GM18858 (cell line): ENCODE data around the gene PLA2G15.

Source experiments
- ATAC-seq: cut with Tn5 transposase; IDR thresholded peaks from one replicate; pipeline ENCODE4 v1.9.1; 2021; ENCODE audit not compliant: unreplicated experiment

The PLA2G15 gene

GRCh38 chr16:68231384-68232136 is 13.6 kb upstream of the PLA2G15 start:
- ATAC-seq, result no peak

DNA sequence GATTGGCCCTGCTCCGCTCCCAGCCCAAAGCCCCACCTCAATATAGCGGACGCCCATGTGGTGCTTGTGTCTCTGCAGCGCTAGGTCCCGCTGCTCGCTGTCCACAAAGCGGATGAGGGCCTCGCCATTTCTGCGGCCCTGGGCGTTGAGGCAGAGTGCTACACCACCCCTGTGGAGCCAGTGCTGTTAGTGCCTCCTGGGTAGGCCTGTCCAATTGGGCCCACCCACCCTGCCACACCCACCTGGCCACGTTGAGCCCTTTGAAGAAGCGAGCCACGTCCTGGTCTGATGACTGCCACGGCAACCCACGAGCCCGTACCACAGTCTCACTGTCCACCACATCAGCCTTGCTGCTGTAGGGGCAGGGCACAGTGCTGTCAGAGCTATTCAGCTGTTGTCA is 12.8 kb upstream of the PLA2G15 start:
- ATAC-seq, result no peak

DNA sequence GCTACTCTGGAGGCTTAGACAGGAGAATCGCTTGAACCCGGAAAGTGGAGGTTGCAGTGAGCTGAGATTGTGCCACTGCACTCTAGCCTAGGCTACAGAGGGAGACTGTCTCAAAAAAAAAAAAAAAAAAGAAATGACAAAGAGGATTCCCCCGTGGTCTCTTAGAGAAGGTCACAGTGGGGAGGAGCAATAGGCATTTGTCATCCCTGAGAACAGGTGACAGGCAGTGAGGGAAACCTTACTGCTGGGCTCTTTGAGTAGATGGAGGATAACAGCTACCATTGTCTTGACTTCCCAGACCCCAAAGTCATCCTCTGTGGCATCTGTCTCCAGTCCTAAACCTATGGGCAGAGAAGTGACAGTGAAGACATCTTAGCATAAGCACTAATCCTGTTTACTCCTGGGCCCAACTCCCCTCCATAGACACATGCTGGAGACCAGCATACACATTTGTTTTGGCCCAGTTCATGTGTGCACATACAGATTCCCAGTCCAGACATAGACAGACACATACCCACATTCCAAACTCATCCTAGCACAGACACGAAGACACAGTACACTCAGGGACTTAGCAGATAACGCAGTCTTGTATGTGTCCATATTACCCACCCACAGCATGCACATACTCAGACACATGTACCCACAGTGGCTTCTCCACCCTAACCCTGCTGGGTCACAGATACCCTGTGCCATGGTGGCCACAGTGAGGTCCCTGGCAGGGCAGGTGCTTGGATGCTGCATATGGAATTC is 11.9 kb upstream of the PLA2G15 start:
- no peak for ATAC-seq

GRCh38 chr16:68233835-68234187 is 11.4 kb upstream of the PLA2G15 start:
- no peak for ATAC-seq

DNA sequence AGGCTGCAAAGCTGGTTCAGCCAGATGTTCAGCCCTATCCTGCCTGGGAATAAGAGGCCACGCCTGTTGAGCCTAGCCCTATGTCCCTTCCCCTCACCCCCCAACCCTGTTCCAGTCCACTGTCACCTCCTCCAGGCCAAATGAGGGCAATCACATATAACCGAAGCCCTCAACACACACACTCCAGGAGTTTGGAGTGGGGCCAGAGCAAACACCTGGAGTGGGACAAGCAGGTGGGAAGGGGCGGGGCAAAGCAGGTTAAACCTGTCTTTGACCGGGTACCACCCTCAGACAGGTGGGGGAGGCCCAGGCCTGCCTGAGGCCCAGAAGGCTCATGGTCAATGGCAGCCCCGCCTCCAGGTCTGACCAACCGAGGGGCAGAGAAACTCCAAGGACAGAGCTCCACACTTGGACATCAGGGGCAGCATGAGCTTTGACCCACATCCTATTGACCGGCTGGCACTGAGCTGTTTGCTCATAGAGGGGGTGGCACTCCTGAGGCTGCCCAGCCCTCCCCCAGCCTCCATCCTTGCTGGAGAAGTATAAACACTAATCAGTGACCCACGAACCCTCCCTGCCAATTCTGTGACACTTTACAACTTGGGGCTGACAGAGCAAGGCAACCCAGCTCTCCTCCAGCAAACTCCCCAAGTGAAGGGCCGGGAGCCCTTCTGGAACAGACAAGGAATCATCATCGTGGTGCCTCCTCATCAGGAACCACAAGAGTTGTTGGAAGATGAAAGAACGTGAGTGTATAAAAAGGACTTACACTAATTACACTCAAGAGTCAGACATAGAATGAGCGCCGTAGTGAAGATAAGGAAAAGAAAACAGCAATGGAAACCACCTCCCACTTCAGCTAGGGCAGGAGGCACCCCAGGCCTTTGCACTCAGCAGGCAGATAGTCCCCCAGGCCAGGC is 10.7 kb upstream of the PLA2G15 start:
- no peak for ATAC-seq

DNA sequence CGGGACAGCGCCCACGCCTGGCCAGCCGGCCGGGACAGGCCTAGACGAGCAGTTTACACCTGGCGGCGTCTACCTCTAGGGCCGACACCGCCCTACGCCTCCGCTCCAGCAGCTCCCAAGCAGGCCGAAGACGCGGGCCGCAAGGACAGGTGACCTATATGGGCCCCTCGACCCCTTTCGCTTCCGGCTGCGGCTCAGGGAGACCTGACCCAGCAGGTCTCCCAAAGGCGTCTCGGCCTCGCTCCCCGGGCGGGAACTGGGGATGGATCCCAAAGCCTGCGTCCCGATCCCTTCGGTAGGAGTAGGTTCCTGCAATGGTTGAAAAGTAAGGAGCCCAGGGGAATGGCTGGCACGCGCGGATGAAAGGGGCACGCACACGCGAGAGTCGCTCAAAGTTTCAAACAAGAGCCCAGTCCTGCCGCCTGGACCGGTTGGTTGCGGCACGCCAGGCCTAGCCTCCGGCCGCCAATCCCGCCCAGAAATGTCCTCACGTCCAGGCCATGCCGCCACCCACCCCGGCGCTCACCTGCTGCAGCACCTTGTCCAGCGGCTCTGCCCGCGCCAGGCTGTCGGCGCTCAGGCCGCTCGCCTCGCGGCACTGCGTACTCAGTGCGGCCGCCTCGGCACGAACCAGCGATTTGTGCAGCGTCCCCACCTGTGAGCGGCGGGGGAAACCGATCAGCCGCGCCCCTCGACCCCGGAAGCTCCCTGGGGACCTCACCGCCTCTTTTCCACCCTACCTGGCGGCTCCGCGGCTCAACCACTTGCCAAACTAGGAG is 9.9 kb upstream of the PLA2G15 start:
- ATAC-seq, result no peak

GRCh38 chr16:68235887-68236136 is 9.4 kb upstream of the PLA2G15 start, which contains the start of gene ESRP2:
Gene ESRP2 (minus strand): TSS chr16:68236127. CDS start chr16:68236045, 82 bp downstream.
- ATAC-seq, result no peak

- no peak for ATAC-seq
Measured at GRCh38 chr16:68236137-68236825, 8.9 kb upstream of the PLA2G15 start.

- no peak for ATAC-seq
Measured at GRCh38 chr16:68236826-68237242, 8.3 kb upstream of the PLA2G15 start.

GRCh38 chr16:68237243-68238028 is 7.7 kb upstream of the PLA2G15 start:
- no peak for ATAC-seq

- no peak for ATAC-seq
Measured at GRCh38 chr16:68238029-68238345, 7.2 kb upstream of the PLA2G15 start.

DNA sequence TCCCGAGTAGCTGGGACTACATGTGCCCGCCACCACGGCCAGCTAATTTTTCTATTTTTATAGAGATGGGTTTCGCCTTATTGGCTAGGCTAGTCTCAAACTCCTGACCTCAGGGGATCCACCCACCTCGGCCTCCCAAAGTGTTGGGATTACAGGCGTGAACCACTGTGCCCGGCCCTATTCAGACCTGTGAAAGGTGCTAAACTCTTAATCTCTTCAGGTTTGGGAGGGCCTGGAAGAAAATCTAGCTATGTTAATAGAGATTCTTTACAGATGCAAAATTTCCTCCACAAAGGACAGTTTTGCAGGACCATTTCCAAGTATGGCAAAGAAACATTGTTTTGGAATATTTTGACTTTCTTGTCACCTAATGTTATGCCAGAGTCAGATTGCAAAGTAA is 3.1 kb upstream of the PLA2G15 start:
- ATAC-seq, result no peak

GRCh38 chr16:68242926-68243858 is 2.0 kb upstream of the PLA2G15 start:
- no peak for ATAC-seq

DNA sequence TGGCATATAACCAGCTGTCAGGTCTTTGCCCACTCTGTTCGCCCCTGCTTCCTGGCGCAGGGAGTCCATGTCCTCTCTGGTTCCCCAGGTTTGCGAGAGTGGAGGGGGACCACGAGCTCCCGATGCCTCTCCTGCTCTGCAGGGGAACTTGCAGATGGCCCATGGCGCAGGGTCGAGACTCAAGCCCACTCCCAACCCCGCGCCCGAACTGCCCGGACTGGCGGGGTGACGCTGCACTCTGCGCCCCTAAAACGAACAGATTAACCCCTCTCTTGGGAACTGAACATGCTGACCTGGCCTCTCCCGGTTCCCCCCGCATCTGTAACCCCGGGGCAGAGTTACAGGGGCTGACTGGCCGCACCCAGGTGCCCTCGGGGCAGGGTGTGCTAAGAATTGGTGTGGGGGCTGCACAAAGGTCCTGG is 681 bp upstream of the PLA2G15 start:
- no peak for ATAC-seq

DNA sequence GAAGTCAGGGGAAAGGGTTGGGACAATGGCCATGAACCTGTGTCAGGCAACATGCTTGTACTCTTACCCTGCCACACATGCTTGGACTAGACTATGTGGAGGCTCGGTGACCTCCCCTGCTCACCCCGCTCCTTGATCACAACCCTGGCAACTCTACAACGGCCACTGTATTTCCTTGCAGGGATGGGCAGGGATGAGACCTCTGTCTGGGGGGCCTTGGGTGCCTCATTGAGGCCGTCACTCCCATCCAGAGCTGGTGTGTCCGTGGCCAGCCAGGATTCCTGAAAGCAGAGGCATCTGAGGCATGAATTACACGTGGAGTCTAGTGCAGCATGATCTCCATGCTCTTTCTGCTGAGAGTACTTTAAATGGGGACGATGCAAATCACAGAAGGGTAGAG is 948 bp downstream of the PLA2G15 start:
- no peak for ATAC-seq

DNA sequence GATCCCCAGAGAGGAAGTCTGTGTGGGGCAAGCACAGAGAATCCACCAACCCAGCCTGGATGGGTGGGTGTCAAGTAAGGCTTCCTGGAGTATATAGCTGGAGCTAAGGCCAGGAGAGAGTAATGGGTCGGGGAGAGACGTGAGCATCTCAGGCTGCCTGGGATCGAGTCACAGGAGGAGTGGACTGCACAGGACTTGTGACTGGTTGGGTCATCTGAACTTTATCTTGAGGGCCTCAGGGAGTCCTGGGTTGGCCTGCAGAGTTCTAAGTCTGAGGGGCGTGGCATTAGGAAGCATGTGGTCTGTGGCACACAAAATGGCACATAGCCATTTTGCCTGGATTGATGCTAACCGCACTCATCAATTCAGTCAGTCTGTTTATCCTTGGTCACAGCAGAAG is 1.5 kb downstream of the PLA2G15 start:
- ATAC-seq, result no peak

GRCh38 chr16:68247400-68247799 is 2.2 kb downstream of the PLA2G15 start:
- no peak for ATAC-seq

- ATAC-seq, result no peak
Measured at GRCh38 chr16:68247932-68248331, 2.8 kb downstream of the PLA2G15 start.

DNA sequence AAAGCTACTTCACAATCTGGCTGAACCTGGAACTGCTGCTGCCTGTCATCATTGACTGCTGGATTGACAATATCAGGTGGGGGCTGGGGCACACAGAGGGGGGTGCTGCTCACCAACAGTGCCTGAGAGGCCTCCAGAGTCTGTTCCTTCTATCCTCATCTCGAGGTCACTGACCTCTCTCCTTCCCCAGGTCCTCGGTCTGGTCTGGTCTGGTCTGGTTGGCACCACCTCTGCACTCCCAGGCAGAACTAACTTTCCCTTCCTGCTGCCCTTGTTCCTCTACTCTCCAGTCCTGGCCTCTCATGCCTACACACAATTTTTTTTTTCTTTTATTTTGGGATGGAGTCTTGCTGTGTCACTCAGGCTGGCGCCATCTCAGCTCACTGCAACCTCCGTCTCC is 4.2 kb downstream of the PLA2G15 start:
- ATAC-seq, result no peak
